ENCODE measurements around the gene H6PD.

Gene H6PD

DNA sequence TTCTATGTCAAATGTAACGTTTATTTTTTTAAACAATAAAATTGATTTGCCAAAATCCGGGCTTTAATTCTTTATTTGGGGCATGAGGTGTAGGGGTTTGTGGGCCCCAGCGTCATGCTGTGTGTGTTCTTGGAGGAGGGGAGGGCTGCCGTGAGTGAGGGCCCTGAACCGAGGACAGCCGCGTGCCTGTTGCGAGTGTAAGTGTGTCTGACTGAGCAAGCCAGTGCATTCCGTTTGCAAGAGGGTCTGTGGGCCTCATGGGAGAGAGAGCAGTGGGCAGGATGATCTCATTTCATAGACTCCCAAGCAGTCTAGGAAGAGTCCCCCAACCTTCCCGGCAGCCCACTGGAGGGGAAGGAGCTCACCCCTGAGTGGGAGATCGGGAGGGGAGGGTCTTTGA is 36.7 kb downstream of the H6PD start:
- H4K20me1 ChIP-seq (ENCODE audit: insufficient read depth), result no peaks in the 10 kb centered on the region
- no peak overlapping the region for H3K27ac ChIP-seq
- no peak overlapping the region for H2AFZ ChIP-seq (ENCODE audit: low read depth)
- H3K4me1 ChIP-seq (ENCODE audit: low read depth, poor library complexity, severe bottlenecking), result peaks cover 34% of the 10 kb centered on the region
- no peaks in the 10 kb centered on the region for H3K27me3 ChIP-seq (ENCODE audit: insufficient read depth, low read depth)
- H3K79me2 ChIP-seq (ENCODE audit: insufficient read depth, low read depth), result no peaks in the 10 kb centered on the region
- no peaks in the 10 kb centered on the region for H3K36me3 ChIP-seq (ENCODE audit: insufficient read depth)
- H3K4me2 ChIP-seq, result no peak overlapping the region
- H3K9ac ChIP-seq, result no peak overlapping the region
- H3K4me3 ChIP-seq (IDR thresholded peaks at IDR 0.05; ENCODE audit: insufficient read depth, low read depth, low read length), result no peak overlapping the region
- TF ChIP-seq, protein P1, sequence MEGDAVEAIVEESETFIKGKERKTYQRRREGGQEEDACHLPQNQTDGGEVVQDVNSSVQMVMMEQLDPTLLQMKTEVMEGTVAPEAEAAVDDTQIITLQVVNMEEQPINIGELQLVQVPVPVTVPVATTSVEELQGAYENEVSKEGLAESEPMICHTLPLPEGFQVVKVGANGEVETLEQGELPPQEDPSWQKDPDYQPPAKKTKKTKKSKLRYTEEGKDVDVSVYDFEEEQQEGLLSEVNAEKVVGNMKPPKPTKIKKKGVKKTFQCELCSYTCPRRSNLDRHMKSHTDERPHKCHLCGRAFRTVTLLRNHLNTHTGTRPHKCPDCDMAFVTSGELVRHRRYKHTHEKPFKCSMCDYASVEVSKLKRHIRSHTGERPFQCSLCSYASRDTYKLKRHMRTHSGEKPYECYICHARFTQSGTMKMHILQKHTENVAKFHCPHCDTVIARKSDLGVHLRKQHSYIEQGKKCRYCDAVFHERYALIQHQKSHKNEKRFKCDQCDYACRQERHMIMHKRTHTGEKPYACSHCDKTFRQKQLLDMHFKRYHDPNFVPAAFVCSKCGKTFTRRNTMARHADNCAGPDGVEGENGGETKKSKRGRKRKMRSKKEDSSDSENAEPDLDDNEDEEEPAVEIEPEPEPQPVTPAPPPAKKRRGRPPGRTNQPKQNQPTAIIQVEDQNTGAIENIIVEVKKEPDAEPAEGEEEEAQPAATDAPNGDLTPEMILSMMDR (conservative IDR thresholded peaks at IDR 0.05; ENCODE audit: low read depth, low read length), result no peak

DNA sequence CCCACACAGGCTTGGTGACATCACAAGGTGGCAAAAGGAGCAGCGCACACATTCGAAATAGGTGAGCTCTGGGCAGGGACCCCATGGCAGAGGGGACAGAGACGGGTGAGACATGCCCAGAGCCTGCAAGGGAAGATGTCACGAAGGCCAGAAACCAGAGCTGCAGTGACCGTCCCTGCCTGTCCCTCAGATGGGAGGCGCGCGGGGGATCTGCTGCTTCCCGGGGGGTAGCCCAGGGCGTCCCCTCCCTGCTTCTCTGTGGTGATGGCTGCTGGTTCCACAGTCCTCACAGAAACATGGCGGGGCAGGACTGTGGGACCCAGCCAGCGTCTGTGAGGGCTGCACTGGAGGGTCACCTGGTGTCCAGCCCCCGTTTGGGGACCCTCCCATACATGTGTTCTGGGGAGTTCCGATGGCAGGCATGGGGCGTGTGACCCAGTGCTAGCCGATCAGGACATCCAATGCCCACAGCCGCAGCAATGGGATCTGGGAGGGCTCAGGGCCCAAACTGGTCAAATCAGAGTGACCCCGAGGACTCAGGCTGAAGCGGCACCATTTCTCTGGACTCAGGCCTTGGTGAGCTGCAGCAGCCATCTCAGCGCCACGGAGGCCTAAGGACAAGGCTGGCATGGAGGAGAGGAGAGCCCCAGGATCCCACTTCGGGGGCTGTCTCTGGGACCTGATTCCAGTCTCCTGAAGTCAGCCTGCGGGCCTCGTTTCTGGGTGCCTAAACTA is 37.5 kb downstream of the H6PD start:
- H2AFZ ChIP-seq (ENCODE audit: low read depth), result no peak overlapping the region
- no peak overlapping the region for H3K27ac ChIP-seq
- H3K4me3 ChIP-seq (IDR thresholded peaks at IDR 0.05; ENCODE audit: insufficient read depth, low read depth, low read length), result no peak overlapping the region
- TF ChIP-seq, protein P1 (conservative IDR thresholded peaks at IDR 0.05; ENCODE audit: low read depth, low read length), result no peak
- H3K4me2 ChIP-seq, result no peak overlapping the region
- H3K36me3 ChIP-seq (ENCODE audit: insufficient read depth), result no peaks in the 10 kb centered on the region
- no peaks in the 10 kb centered on the region for H3K27me3 ChIP-seq (ENCODE audit: insufficient read depth, low read depth)
- no peak overlapping the region for H3K9ac ChIP-seq
- H3K4me1 ChIP-seq (ENCODE audit: low read depth, poor library complexity, severe bottlenecking), result peaks cover 34% of the 10 kb centered on the region
- no peaks in the 10 kb centered on the region for H3K79me2 ChIP-seq (ENCODE audit: insufficient read depth, low read depth)
- no peaks in the 10 kb centered on the region for H4K20me1 ChIP-seq (ENCODE audit: insufficient read depth)

DNA sequence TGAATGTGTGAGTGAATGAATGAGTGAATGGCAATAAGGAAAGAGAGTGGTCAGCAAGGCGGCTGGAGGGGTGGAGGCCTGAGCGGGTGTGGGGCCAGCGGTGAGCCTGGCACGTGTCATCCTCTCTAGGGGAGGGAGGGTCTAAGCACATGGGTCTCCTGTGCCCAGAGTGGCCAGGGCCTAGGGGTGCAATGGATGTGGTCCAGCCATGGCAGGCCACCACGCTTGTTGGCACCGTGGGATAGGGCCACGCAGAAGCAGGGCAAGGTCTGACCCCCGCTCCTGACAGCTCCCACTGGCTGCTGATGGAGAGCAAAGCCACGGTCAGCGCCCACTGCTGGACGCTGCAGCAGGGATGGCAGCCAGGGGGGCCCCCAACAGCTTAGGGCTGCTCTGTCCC is 38.6 kb downstream of the H6PD start:
- TF ChIP-seq, protein P1 (conservative IDR thresholded peaks at IDR 0.05; ENCODE audit: low read depth, low read length), result no peak
- H4K20me1 ChIP-seq (ENCODE audit: insufficient read depth), result no peaks in the 10 kb centered on the region
- H3K27me3 ChIP-seq (ENCODE audit: insufficient read depth, low read depth), result no peaks in the 10 kb centered on the region
- no peak overlapping the region for H3K4me3 ChIP-seq (IDR thresholded peaks at IDR 0.05; ENCODE audit: insufficient read depth, low read depth, low read length)
- no peaks in the 10 kb centered on the region for H3K36me3 ChIP-seq (ENCODE audit: insufficient read depth)
- H3K9ac ChIP-seq, result no peak overlapping the region
- no peak overlapping the region; the same call in 1 of the 2 replicates for H3K4me2 ChIP-seq
- H2AFZ ChIP-seq (ENCODE audit: low read depth), result no peak overlapping the region
- H3K27ac ChIP-seq, result no peak overlapping the region
- no peaks in the 10 kb centered on the region for H3K79me2 ChIP-seq (ENCODE audit: insufficient read depth, low read depth)
- peaks cover 35% of the 10 kb centered on the region for H3K4me1 ChIP-seq (ENCODE audit: low read depth, poor library complexity, severe bottlenecking)

DNA sequence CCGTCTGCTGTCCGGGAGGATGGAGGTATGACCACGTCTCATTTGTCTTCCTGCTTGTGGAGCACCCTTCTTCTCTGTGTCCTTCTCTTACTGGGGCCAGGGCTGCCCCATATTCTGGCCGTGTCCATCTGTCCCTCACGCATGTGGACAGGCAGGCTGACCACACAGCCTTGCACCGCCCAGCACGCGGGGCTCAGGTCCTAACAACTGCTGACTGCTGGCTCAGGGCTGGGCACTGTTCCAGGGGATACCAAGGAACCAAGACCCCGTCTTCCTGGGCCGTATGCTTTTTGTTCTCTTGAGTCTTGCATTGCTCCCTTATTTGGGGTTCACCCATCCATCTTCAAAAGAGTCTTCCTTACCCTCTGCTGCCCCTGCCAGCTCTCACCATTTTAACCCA is 40.6 kb downstream of the H6PD start:
- Histone ChIP-seq H3K4me1 (ENCODE audit: low read depth, poor library complexity, severe bottlenecking) (peaks cover 50% of the 10 kb centered on the region), H2AFZ (ENCODE audit: low read depth) (peak overlapping the region; percentile 44; the same call in 1 of the 2 replicates), H4K20me1 (ENCODE audit: insufficient read depth) (no peaks in the 10 kb centered on the region), H3K9ac (no peak overlapping the region; the same call in 1 of the 2 replicates), H3K36me3 (ENCODE audit: insufficient read depth) (no peaks in the 10 kb centered on the region), H3K79me2 (ENCODE audit: insufficient read depth, low read depth) (no peaks in the 10 kb centered on the region), H3K4me2 (peak overlapping the region; percentile 75), H3K27ac (peak overlapping the region; percentile 66; the same call in 1 of the 2 replicates), H3K27me3 (ENCODE audit: insufficient read depth, low read depth) (no peaks in the 10 kb centered on the region), H3K4me3 (IDR thresholded peaks at IDR 0.05; ENCODE audit: insufficient read depth, low read depth, low read length) (peak overlapping the region; percentile 55)
- TF ChIP-seq, protein P1 (conservative IDR thresholded peaks at IDR 0.05; ENCODE audit: low read depth, low read length), result no peak
